CD14-positive monocyte (primary cell): ENCODE measurements around the gene HMMR. TPM values are rescaled to one million over a fixed set of nuclear protein-coding genes. Genes with fewer than 3 reads are reported as not detected.

Experiments used
- DNase-seq, 3 donors: peaks; one replicate each; pipeline ENCODE4 v3.0.0-alpha.2; 2011 to 2022
- H2AFZ ChIP-seq: 2 replicates; pipeline ENCODE4 v1.6.0; 2012; ENCODE audit warnings: mild to moderate bottlenecking, low read depth, low read length, inconsistent platforms; ENCODE audit not compliant: insufficient read depth, poor library complexity, severe bottlenecking
- H3K27ac ChIP-seq, 2 donors: 1 replicate in 1 of 2; 2 replicates in 1 of 2; pipeline ENCODE4 v1.5.1; 2012 to 2013; ENCODE audit warnings: low read length in 2 of 2, control low read depth in 1 of 2, inconsistent platforms in 1 of 2, low read depth in 1 of 2, mild to moderate bottlenecking in 1 of 2
- H3K27me3 ChIP-seq, 2 donors: one replicate each; pipeline versions ENCODE4 v1.6.0 to v1.6.1; 2011 to 2013; ENCODE audit warnings: low read length in 2 of 2; ENCODE audit not compliant: control insufficient read depth in 2 of 2, insufficient read depth in 2 of 2
- H3K36me3 ChIP-seq, 2 donors: replicated peaks in 1 of 2; 1 replicate in 1 of 2; 2 replicates in 1 of 2; pipeline versions ENCODE4 v1.5.1 to v1.6.1; 2012 to 2013; ENCODE audit warnings: low read length in 2 of 2, control low read depth in 1 of 2, inconsistent platforms in 1 of 2, mild to moderate bottlenecking in 1 of 2; ENCODE audit not compliant: insufficient read depth in 2 of 2, control insufficient read depth in 1 of 2
- H3K4me1 ChIP-seq, 2 donors: 1 replicate in 1 of 2; 2 replicates in 1 of 2; pipeline versions ENCODE4 v1.5.1 to v1.6.1; 2012 to 2013; ENCODE audit warnings: low read length in 2 of 2, control low read depth in 1 of 2, inconsistent platforms in 1 of 2, mild to moderate bottlenecking in 1 of 2, moderate library complexity in 1 of 2; ENCODE audit not compliant: insufficient read depth in 2 of 2, control insufficient read depth in 1 of 2
- H3K4me2 ChIP-seq: replicated peaks from 2 replicates; pipeline ENCODE3; 2012; ENCODE audit warnings: low read length, moderate library complexity, mild to moderate bottlenecking; ENCODE audit not compliant: poor library complexity, severe bottlenecking; ENCODE audit errors: extremely low read depth
- H3K4me3 ChIP-seq, 3 experiments: fragments of 200-600 bp in 1 of 3; sonication (generic) in 1 of 3; replicated peaks in 1 of 3; 1 replicate in 2 of 3; 2 replicates in 1 of 3; pipeline ENCODE4 v1.5.1; 2011 to 2013; ENCODE audit warnings: low read length in 3 of 3, mild to moderate bottlenecking in 3 of 3, control low read depth in 2 of 3, low read depth in 2 of 3, inconsistent platforms in 1 of 3, moderate library complexity in 1 of 3
- H3K79me2 ChIP-seq: 2 replicates; pipeline ENCODE4 v1.6.0; 2012; ENCODE audit warnings: mild to moderate bottlenecking, control low read depth, inconsistent platforms, low read length, moderate library complexity; ENCODE audit not compliant: insufficient read depth
- H3K9ac ChIP-seq: 2 replicates; pipeline ENCODE4 v1.6.0; 2017; ENCODE audit warnings: low read length, mild to moderate bottlenecking; ENCODE audit not compliant: insufficient read depth, poor library complexity, severe bottlenecking
- H3K9me3 ChIP-seq, 2 donors: replicated peaks in 1 of 2; 1 replicate in 1 of 2; 2 replicates in 1 of 2; pipeline versions ENCODE4 v1.5.1 to v1.6.1; 2012 to 2013; ENCODE audit warnings: low read length in 2 of 2, control low read depth in 1 of 2; ENCODE audit not compliant: control insufficient read depth in 1 of 2, insufficient read depth in 1 of 2
- H4K20me1 ChIP-seq: 2 replicates; pipeline ENCODE4 v1.6.0; 2012; ENCODE audit warnings: mild to moderate bottlenecking, low read length, control low read depth, moderate library complexity; ENCODE audit not compliant: insufficient read depth
- H3K27ac Mint-ChIP-seq, 7 donors: one replicate each; pipeline ENCODE4 v1.8.0; 2020; ENCODE audit warnings: mild to moderate bottlenecking in 7 of 7, mixed read lengths in 7 of 7, moderate library complexity in 6 of 7, inconsistent platforms in 2 of 7
- H3K27me3 Mint-ChIP-seq, 3 donors: one replicate each; pipeline ENCODE4 v1.8.0; 2021 to 2022; ENCODE audit warnings: low read depth in 3 of 3, mild to moderate bottlenecking in 3 of 3, mixed read lengths in 3 of 3, moderate library complexity in 3 of 3, inconsistent platforms in 1 of 3
- H3K36me3 Mint-ChIP-seq, 2 donors: one replicate each; pipeline ENCODE4 v1.8.0; 2020; ENCODE audit warnings: mixed read lengths in 2 of 2, inconsistent platforms in 1 of 2, mild to moderate bottlenecking in 1 of 2
- H3K4me1 Mint-ChIP-seq: one replicate; pipeline ENCODE4 v1.8.0; 2020; ENCODE audit warnings: mild to moderate bottlenecking, mixed read lengths
- H3K4me3 Mint-ChIP-seq, 2 donors: one replicate each; pipeline ENCODE4 v1.8.0; 2020; ENCODE audit warnings: mild to moderate bottlenecking in 2 of 2, mixed read lengths in 2 of 2, moderate library complexity in 1 of 2
- H3K9me3 Mint-ChIP-seq, 7 donors: one replicate each; pipeline ENCODE4 v1.8.0; 2020 to 2022; ENCODE audit warnings: mixed read lengths in 7 of 7, mild to moderate bottlenecking in 6 of 7, moderate library complexity in 6 of 7, inconsistent platforms in 2 of 7
- CTCF ChIP-seq: fragments of 200-600 bp; IDR thresholded peaks from one replicate; pipeline ENCODE4 v1.8.0; 2022; ENCODE audit warnings: antibody characterized with exemption, mild to moderate bottlenecking
- WGBS: methylation state at CpG from one replicate; pipeline ENCODE4 v1.1.5; 2013; ENCODE audit warnings: missing lambda C conversion rate; ENCODE audit not compliant: insufficient coverage; 5-methylcytosine and 5-hydroxymethylcytosine counted together
- intact Hi-C, 2 donors: fragments of 100-400 bp; cut with micrococcal nuclease; formaldehyde crosslinking; loops; one replicate each; pipeline versions ENCODE4 v1.15.0 to v1.15.1; 2023
- polyA plus RNA-seq, 3 donors: library from polyadenylated mRNA; depleted of rRNA in 1 of 3; unstranded in 2 of 3; stranded (reverse) in 1 of 3; fragments of 300-500 nt in 2 of 3; fragments of >200 nt in 1 of 3; fragmentation: Illumina TruSeq in 2 of 3; gene quantifications; 1 replicate in 2 of 3; 2 replicates in 1 of 3; pipeline ENCODE4 v1.2.3, GENCODE V29; 2012 to 2021
- small RNA-seq: library from RNA; depleted of rRNA; stranded (forward); fragments of <200 nt; gene quantifications from one replicate; pipeline ENCODE3, GENCODE V24; 2012; ENCODE audit warnings: low read depth; ENCODE audit not compliant: insufficient read length

HMMR gene
- polyA plus RNA-seq, 3 donors, result 0.29 TPM; not detected in 2

- Histone ChIP-seq H3K27me3 (no peaks in the 10 kb centered on the region), H3K4me1 (no peaks in the 10 kb centered on the region), H3K79me2 (no peaks in the 10 kb centered on the region), H3K27ac (no peak overlapping the region), H2AFZ (no peak overlapping the region), H3K4me2 (no peak overlapping the region), H3K4me3 (no peak overlapping the region), H3K9me3 (no peaks in the 10 kb centered on the region), H3K36me3 (no peaks in the 10 kb centered on the region), H3K9ac (no peak overlapping the region), H4K20me1 (no peaks in the 10 kb centered on the region)
- no peaks in the 10 kb centered on the region for H3K4me1 Mint-ChIP-seq
- H3K4me3 Mint-ChIP-seq, result no peak overlapping the region
- no peaks in the 10 kb centered on the region for H3K36me3 Mint-ChIP-seq
- peaks cover 0 to 5% (median 2%) of the 10 kb centered on the region in 7 donors for H3K9me3 Mint-ChIP-seq
- TF ChIP-seq CTCF, result no peak
- H3K27me3 Mint-ChIP-seq, result peaks cover 0 to 2% (median 2%) of the 10 kb centered on the region in 3 donors
- no peak for DNase-seq
- H3K27ac Mint-ChIP-seq, result no peak overlapping the region
- no CpG with 5 or more reads among the region's 1 CpG for WGBS
- intact Hi-C loops, result no loop called here
Measured at GRCh38 chr5:163540696-163541095, 80.3 kb downstream of the HMMR start.

Small RNA genes within 50 kb of the gene (small RNA-seq; reads per million reads assigned to genes)
- gene AC008723.1, result not detected

Other genes with a start within 250 kb of the HMMR start
- 10 to 100 TPM; 13.1 to 48.9 (median 46.0) TPM for gene CCNG1, start 23.0 kb upstream of the HMMR start, polyA plus RNA-seq
- 10 to 100 TPM in 2 of 3 donors, 1 to 10 TPM in 1; 3.4 to 23.6 (median 22.0) TPM for gene NUDCD2, start 530 bp upstream of the HMMR start, polyA plus RNA-seq
- 100 to 1,000 TPM in 2 of 3 donors, 10 to 100 TPM in 1; 34.8 to 165 (median 142) TPM for gene MAT2B, start 45.0 kb downstream of the HMMR start, polyA plus RNA-seq